NCI-H524 (cell line): ENCODE data around the gene RHOD.

Experiments used
- DNase-seq, 2 experiments: peaks; one replicate each; lab custom pipeline; 2025; lab: John Stamatoyannopoulos, UW

The RHOD gene

GRCh38 chr11:67117176-67117575, 60.5 kb downstream of the RHOD start:
- DNase-seq, result no peak

- no peak for DNase-seq
Measured at GRCh38 chr11:67117672-67118180, 61.1 kb downstream of the RHOD start.

- peak in 1 of 2 experiments; percentile 42 for DNase-seq
Measured at GRCh38 chr11:67118181-67118766, 61.6 kb downstream of the RHOD start.

GRCh38 chr11:67118801-67119584, 62.3 kb downstream of the RHOD start, which contains the start of gene KDM2A:
Gene KDM2A, plus strand, starts transcription at chr11:67119263. Its CDS starts 2,054 bp downstream, at chr11:67121317.
- DNase-seq, result peak; percentile 95 to 98

- DNase-seq, result peak in 1 of 2 experiments; percentile 20
Measured at GRCh38 chr11:67119585-67120391, 63.1 kb downstream of the RHOD start.

GRCh38 chr11:67120456-67120855, 63.8 kb downstream of the RHOD start:
- DNase-seq, result no peak

GRCh38 chr11:67120881-67121710, 64.4 kb downstream of the RHOD start:
- peak in 1 of 2 experiments; percentile 16 for DNase-seq
